Skin epidermis (tissue), 12 donors: ENCODE measurements around the gene ADAMTS4.

Experiments used
- H3K27ac ChIP-seq, 21 experiments: fragments of 200-600 bp; sonication (generic) in 11 of 21; one replicate each; pipeline ENCODE4 v1.5.0; 2020; ENCODE audit warnings: mild to moderate bottlenecking in 3 of 21, inconsistent platforms in 2 of 21, moderate library complexity in 2 of 21
- H3K4me3 ChIP-seq, 7 experiments: fragments of 200-600 bp; sonication (generic) in 2 of 7; one replicate each; pipeline ENCODE4 v1.5.0; 2020; ENCODE audit warnings: inconsistent platforms in 2 of 7, mild to moderate bottlenecking in 2 of 7, moderate library complexity in 1 of 7

Gene ADAMTS4

DNA sequence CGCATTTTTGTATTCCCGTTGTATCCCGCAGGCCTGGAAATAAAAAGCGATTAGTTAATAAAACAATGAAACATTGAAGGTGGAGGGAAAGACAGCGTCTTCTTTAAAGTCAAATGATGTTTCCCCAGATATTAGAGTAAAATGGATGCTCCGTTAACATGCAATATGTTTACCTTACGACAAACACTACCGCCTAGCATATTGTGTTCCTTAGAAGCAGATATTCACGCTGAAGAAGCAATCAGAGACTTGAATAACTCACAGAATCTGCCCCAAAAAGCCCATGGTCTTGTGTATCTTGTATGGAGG is 21.0 kb downstream of the ADAMTS4 start:
- Histone ChIP-seq H3K27ac (peak overlapping the region in 20 of 21 experiments; percentile 36 to 97 (median 92)), H3K4me3 (peak overlapping the region in 6 of 7 experiments; percentile 43 to 92 (median 71))

DNA sequence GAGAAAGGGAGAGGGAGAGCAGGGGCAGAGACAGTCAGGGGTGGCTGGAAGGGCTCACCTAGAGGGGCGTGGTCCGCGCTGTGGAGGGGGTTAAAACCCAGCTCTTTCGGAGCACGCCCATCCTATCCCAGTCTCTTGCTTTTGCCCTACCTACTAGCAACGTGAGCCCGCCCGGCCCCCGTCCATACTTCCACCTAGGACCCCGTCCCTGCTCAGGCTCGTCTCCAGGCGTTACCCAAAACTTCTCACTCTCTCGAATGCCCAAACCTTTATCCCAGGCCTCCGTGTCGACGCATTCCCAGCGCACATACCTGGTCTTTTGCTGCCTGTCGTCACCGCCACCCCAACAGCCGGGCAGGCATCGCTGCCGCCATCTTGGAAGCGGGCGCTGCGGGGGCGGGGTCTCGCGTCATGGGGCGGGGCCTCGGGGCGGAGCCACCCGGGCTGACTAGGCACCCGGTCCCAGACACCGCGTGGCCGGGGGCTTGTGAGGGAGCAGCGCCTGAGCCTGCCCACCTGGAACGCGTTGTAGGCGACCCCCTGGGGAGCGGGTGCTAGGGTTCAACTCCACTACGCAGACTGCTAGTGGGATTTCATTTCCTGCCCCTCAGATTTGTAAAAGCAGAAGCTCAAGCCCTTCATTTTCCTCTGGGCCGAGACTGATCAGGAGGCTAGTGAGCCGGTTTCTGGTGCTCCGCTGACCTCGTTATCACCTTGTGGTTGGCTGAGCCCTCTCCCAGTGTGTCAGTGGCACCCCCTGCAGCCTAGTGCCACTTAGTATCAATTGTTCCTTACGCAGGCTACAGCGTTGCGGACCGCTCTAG is 21.5 kb downstream of the ADAMTS4 start, which contains the start of gene B4GALT3:
Gene B4GALT3, minus strand, starts transcription at position 396 of the 824 bp plus-strand sequence. CDS start 1,447 bp downstream, outside the sequence.
- H3K27ac ChIP-seq = peak within 1 kb of the TSS; percentile 36 to 97 (median 91)
- peak within 1 kb of the TSS; percentile 43 to 93 (median 72) for H3K4me3 ChIP-seq

DNA sequence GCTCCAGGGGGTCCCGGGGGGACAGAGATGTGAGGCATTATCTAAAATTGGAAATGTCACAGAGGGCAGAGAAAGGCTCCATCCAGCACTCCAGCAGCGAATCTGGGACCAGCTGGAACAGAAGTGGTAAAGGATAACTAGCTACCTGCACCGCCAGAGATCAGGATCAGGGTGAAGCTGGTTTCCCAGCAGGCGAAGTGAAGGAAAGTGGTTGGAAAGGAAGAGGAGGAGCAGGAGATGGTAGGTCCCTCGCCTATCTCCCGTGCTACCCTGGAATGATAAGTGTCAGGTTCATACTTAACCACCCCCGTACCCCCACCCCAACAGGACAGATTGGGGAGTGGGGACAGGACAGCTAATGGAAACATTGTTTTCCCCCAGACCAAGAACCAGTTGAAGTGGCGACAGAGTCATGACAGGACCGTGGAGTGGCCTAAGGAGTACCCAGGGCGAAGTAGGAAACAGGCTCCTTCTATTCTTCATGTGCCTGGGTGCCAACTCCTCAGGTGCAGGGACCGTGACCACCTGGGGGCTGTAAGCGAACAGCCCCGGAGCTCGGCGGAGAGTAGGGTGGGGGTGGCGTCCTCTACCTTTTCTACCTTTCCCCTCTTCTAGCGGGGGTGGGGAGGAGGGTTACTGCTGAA is 22.3 kb downstream of the ADAMTS4 start:
- Histone ChIP-seq H3K4me3 (peak overlapping the region; percentile 43 to 93 (median 72)), H3K27ac (peak overlapping the region in 20 of 21 experiments; percentile 36 to 97 (median 92))

DNA sequence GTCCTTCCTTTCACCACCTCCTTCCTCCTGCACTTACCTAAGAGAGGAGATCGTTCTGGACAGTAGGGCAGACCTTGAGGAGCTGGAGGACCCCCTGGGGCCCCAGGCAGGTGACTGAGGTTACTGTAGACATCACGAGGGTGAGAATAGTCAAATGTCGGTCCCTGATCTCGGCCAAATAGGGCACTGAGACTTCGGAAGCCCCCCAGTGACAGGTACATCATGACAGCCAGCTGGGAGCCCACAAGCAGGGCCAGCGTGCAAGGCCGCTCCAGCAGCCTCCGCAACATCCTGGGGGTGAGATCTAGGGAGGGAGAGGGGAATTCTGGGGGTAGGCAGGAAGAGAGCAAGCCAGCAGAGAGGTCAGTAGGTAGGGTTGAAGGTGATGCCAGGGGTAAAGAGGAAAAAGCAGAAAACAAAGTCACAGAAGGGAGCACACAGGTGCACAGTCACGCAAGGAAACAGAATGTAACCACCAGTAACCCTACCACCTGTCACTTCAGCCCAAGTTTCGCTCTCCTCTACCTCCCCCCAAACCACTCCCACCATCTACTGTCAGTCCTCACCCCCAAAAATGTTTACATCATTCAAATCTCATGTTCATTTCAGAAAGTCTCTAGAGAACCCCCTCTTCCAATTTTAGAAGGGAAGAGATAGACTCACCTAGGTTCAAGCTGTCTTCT is 22.9 kb downstream of the ADAMTS4 start:
- Histone ChIP-seq H3K4me3 (peak overlapping the region in 5 of 7 experiments; percentile 43 to 86 (median 70)), H3K27ac (peak overlapping the region in 10 of 21 experiments; percentile 79 to 97 (median 92))

DNA sequence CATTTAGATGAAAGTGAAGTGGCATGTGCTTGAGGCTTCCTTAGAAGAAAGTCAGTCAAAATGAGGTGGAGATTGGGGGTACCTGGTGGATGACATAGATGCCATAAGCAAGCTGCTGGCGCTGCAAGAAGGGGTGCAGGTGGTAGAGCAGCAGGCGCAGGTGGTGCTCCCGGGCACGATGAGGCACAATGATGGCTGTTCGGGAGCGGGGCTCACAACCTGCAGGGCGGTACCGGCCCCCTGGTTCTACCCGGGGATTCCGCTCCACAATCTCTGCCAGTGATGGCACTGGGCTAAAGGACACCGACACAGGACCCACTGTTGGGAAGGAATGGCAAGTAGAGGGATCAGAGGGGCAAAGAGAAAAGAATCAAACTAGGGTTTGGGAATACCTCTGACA is 23.9 kb downstream of the ADAMTS4 start:
- no peak overlapping the region for H3K27ac ChIP-seq
- H3K4me3 ChIP-seq = no peak overlapping the region

DNA sequence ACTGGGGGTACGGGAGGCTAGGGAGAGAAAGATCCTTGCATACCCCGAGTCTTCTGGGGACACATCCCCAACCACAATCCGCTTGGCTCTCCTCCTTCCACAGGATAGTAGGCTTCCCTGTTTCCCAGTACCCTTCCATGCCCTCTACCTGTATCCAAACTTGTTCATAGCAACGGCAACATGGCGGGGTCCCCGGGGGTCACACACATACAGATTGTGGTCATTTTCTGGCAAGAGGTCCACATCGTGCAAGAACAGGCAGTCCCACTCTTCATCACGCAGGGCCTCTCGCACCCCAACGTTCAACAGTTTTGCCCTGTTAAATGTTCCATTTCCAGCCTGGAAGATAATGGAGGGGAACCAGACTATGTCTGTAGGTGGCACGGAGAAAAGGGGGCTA is 25.1 kb downstream of the ADAMTS4 start:
- peak overlapping the region in 7 of 21 experiments; percentile 7 to 59 (median 34) for H3K27ac ChIP-seq
- no peak overlapping the region for H3K4me3 ChIP-seq

DNA sequence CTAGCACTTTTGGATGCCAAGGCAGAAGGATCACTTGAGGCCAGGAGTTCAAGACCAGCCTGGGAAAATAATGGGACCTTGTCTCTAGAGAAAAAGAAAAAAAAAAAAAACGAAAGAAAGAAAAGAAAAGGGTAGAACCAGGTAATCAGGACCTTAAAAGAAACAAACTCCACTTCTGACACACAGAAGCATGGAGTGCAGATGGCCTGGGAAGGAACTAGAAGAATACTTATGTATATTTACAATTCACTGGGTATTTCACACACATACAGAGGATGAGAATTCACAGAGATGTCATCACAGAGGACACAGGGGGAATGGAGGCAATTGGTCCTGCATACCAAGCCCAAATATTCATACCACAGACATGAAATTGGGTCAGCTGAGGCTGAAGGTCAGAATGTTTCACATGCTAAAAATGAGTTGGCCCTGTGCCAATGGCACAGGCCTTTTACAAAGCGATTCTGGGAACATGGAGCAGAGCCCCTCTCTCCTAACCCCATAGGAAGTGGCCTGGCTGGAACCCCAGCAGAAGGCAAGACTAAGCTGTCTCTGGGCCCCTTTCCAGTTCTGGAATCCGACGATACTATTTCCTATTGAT is 26.0 kb downstream of the ADAMTS4 start:
- H3K4me3 ChIP-seq = no peak overlapping the region
- peak overlapping the region in 11 of 21 experiments; percentile 7 to 59 (median 31) for H3K27ac ChIP-seq

DNA sequence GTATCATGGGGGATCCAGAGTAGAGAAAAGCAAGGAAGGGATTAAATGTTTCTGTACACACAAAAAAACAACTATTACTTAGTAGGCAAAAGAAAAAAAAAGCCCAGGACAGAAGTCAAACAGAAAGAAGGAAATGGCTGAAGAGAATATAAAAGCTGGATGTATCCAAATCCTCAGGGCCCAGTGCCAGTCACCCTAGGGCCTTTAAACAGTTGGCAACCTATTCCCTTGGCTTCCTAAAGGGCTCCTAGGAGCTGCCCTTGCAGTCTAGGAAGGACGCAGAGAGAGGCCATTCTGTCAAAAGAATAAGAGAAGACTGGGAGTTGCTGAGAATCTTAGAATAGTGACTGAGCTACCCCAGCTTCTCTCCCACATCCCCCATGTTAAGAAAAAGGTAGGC is 26.5 kb downstream of the ADAMTS4 start:
- H3K27ac ChIP-seq = peak overlapping the region in 8 of 21 experiments; percentile 7 to 64 (median 32)
- H3K4me3 ChIP-seq = no peak overlapping the region

DNA sequence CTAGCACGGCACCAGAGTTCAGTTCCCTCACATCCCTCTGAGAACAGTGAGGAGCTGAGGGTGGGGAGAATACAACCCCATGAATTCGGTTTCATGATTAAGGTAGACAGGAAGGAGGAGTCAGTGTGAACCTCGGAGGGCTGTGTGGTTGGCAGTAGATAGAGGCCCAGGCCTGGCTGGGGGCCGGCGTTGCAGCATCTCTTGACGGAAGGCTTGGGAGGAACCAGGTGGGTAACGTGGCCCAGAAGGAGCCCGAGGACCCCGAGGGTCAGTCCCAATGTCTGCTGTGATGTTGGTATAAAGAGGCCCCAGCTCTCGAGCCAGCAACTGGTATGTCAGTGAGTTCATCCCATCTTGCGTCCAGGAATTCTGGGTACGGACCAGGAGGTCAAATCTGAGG is 27.2 kb downstream of the ADAMTS4 start:
- no peak overlapping the region for H3K4me3 ChIP-seq
- H3K27ac ChIP-seq = peak overlapping the region in 7 of 21 experiments; percentile 7 to 64 (median 34)

DNA sequence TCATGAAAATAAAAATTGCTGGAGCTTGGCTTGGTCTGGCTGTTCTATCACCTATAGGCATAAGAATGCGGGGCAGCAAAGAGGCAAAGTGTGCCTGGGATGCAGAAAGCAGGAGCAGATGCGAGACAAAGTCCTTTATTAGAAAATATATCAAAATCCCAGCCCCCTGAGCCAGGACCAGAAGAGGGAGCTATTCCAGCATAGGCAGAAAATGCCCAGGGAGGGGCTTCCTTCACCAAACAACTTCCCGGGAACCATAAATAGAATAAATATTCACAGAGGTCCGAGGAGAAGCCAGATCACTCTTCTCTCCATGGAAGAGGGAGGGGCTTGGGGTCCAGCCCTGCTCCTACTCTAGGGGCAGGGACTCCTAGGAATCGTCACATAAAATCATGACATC is 27.7 kb downstream of the ADAMTS4 start:
- peak overlapping the region in 5 of 21 experiments; percentile 7 to 64 (median 34) for H3K27ac ChIP-seq
- no peak overlapping the region for H3K4me3 ChIP-seq

DNA sequence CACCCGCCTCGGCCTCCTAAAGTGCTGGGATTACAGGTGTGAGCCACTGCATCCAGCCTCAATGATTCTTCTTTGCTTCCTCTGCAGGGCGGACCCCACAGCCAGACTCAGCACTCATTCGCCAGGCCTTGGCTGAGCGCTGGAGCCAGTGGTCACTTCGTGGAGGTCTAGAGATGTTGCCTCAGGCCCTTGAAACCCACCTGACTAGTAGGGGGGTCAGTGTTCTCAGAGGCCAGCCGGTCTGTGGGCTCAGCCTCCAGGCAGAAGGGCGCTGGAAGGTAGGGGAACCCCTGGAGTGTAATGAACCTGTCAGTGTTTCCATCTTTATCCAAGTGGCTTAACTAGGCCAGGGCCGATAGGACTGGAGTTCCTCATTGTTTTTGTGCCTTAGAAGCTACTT is 29.9 kb downstream of the ADAMTS4 start:
- no peak overlapping the region for H3K27ac ChIP-seq

DNA sequence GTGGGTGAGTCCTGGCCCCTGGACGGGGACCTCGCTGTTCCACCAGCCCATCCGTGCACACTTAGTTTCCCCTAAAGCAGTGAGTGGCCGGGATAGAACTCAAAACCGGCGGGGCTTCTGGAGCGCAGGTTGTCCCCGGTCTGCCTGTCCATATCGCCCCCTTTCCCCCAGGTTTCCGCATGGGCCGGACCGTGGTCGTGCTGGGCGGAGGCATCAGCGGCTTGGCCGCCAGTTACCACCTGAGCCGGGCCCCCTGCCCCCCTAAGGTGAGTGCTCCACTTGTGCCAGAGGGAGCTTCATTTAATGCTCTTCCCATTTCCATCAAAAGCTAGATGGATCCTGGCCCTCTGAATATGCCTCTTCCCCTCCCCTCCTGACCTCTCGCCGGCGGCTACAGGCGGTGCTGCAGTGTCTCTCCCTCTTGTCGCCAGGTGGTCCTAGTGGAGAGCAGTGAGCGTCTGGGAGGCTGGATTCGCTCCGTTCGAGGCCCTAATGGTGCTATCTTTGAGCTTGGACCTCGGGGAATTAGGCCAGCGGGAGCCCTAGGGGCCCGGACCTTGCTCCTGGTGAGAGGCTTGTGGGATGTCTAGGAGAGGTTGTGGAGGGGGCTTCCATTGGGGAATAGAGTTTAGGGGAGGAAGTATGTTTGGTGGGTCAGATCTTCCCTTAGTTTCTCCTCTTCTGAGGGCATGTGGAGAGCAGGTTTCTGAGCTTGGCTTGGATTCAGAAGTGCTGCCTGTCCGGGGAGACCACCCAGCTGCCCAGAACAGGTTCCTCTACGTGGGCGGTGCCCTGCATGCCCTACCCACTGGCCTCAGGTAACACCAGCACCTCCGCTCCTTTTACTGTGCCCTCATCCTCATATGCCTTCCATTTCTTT is 31.9 kb downstream of the ADAMTS4 start:
- Histone ChIP-seq H3K4me3 (peak overlapping the region; percentile 43 to 67 (median 62)), H3K27ac (peak overlapping the region; percentile 54 to 94 (median 87))

More for the DNA sequence above, 29.9 kb downstream of the ADAMTS4 start:
- H3K4me3 ChIP-seq = no peak overlapping the region

DNA sequence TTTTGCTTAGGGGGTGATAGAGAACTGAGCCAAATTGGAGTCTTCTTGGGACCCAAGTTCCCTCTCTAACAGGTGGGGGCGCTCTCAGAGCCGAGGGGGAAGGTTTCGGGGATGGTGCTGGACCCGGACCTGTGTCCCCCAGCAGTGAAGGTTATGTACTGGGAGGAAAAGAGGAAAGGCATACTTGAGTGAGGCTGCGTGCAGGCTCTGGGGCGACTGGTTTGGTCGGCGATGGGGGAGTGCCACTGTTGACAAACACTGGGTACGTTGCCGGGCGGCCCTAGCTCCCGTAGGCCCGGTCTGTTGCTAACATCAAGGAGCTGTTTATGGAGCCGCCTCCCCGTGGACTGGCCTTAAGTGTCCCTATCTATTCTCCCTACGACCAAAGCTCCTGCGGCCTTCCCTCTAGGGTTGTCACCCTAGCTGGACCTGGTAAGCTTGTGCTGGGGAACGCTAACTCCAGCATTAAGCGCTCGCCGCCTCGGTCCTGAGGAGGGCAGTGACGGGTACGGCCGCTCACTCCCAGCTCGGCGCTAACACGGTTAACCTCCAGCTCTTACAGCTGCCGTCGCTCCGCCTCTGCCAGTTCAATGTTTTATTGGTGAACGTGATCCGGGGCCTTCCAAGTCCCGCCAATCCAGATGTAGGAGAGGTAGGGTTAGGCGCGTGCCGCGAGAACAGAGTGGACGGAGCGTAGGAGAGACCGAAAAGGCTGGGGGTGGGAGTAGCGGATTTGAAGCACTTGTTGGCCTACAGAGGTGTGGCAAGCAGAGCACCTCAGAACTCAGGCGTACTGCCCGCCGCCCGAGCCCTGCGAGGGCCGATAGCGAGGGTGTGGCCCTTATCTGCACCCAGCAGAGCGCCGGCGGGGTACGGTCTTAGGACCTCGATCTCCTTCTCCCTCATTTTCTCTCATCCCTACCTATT is 32.8 kb downstream of the ADAMTS4 start, which contains the start of gene PPOX:
Gene PPOX, plus strand, starts transcription at position 685 of the 927 bp plus-strand sequence. CDS start 422 bp downstream, outside the sequence.
- peak within 1 kb of the TSS; percentile 43 to 67 (median 62) for H3K4me3 ChIP-seq
- peak within 1 kb of the TSS; percentile 54 to 94 (median 87) for H3K27ac ChIP-seq

DNA sequence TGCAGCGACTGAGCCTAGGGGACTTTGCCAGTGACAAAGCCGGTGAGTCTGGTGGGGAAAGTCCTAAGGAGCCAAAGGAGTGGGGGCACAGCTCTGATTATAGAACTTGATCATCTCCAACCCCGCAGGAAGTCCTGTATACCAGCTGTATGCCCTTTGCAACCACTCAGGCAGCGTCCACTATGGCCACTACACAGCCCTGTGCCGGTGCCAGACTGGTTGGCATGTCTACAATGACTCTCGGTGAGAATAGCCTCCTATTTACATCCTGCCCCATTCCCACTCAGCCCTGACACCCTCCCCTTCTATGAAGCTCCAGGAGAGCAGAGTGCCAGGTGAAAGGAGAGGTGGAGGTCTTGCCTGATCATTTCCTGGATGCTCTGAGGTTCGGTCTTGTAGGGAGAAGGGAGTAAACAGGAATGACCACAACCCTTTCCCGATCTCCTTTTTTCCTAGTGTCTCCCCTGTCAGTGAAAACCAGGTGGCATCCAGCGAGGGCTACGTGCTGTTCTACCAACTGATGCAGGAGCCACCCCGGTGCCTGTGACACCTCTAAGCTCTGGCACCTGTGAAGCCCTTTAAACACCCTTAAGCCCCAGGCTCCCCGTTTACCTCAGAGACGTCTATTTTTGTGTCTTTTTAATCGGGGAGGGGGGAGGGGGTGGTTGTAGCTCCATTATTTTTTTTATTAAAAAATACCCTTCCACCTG is 33.8 kb downstream of the ADAMTS4 start:
- peak overlapping the region in 4 of 7 experiments; percentile 43 to 66 (median 60) for H3K4me3 ChIP-seq
- peak overlapping the region; percentile 37 to 94 (median 87) for H3K27ac ChIP-seq

DNA sequence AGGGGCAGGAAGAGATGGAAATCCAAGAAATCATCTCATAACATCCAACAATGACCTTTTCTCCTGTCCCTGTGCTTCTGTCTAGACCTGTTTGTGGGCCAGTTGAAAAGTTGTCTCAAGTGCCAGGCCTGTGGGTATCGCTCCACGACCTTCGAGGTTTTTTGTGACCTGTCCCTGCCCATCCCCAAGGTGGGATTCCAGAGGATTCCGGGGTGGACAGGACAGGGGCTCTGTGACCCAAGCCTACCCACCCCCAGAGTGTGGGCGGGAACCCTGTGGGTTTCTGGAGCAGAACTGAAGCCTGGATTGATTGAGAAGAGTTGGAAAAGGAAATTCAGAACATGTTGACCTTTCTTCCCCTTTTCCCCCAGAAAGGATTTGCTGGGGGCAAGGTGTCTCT is 35.1 kb downstream of the ADAMTS4 start:
- Histone ChIP-seq H3K27ac (peak overlapping the region in 3 of 21 experiments; percentile 3 to 94 (median 9)), H3K4me3 (no peak overlapping the region)

DNA sequence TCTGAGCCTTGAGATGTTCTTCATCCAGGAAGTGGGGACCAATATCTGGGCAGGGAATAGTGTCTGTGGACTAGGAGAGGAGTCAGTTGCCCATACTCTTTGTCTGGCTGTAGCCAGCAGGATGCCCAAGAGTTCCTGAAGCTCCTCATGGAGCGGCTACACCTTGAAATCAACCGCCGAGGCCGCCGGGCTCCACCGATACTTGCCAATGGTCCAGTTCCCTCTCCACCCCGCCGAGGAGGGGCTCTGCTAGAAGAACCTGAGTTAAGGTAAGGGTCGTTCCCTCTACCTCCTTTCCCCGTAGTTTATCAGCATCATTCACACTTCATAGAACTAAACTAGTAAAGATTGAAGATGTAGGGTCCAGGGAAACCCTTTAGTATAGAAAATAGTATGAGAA is 36.0 kb downstream of the ADAMTS4 start:
- H3K27ac ChIP-seq = peak overlapping the region in 1 of 21 experiments; percentile 52
- H3K4me3 ChIP-seq = no peak overlapping the region

DNA sequence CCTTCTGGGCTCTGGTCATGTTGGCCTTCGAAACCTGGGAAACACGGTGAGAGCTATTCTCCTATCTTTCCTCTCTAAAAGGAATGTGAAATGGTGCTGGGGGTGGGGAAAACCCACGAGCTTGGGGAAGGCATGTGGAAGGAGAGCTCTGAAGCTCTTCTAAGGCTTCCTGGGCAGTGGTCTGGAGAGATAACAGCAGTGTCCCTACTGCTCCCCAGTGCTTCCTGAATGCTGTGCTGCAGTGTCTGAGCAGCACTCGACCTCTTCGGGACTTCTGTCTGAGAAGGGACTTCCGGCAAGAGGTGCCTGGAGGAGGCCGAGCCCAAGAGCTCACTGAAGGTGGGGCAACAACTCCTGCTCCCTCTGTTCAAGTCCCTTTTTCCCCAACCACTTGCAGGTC is 36.8 kb downstream of the ADAMTS4 start:
- H3K27ac ChIP-seq = peak overlapping the region in 4 of 21 experiments; percentile 2 to 52 (median 14)

More for the DNA sequence above, 36.8 kb downstream of the ADAMTS4 start:
- no peak overlapping the region for H3K4me3 ChIP-seq
